GM19324 (cell line): ENCODE results near the gene RLIM.
A peak's percentile ranks its signal among the peaks of the same experiment; 100 is the strongest.
"Not testable (repeated sequence)": the region's sequence is repeated elsewhere in the genome, so short reads cannot be mapped to it uniquely, and the experiment has no call there.

Experiments
- ATAC-seq: cut with Tn5 transposase; IDR thresholded peaks from one replicate; pipeline ENCODE4 v1.9.1; 2021; ENCODE audit warnings: mild to moderate bottlenecking, moderate library complexity; ENCODE audit not compliant: unreplicated experiment, low FRiP score

The RLIM gene

GRCh38 chrX:74614093-74614909, at the start of gene RLIM:
Gene RLIM, minus strand, starts transcription at chrX:74614624. Its CDS starts 18,647 bp downstream, at chrX:74595977.
- peak; percentile 98 for ATAC-seq

GRCh38 chrX:74656079-74656745, 41.8 kb upstream of the RLIM start:
- ATAC-seq: no peak

GRCh38 chrX:74654953-74655352, 40.5 kb upstream of the RLIM start:
- not testable (repeated sequence) for ATAC-seq

- no peak for ATAC-seq
Measured at GRCh38 chrX:74636749-74637314, 22.4 kb upstream of the RLIM start.

GRCh38 chrX:74613370-74614092, 893 bp downstream of the RLIM start:
- ATAC-seq: no peak

GRCh38 chrX:74606799-74607198, 7.6 kb downstream of the RLIM start:
- no peak for ATAC-seq

GRCh38 chrX:74606342-74606741, 8.1 kb downstream of the RLIM start:
- no peak for ATAC-seq

- no peak for ATAC-seq
Measured at GRCh38 chrX:74603040-74603439, 11.4 kb downstream of the RLIM start.

- no peak for ATAC-seq
Measured at GRCh38 chrX:74602142-74602541, 12.3 kb downstream of the RLIM start.

- no peak for ATAC-seq
Measured at GRCh38 chrX:74593593-74593992, 20.8 kb downstream of the RLIM start.

GRCh38 chrX:74585766-74586165, 28.7 kb downstream of the RLIM start:
- no peak for ATAC-seq

GRCh38 chrX:74579597-74580198, 34.7 kb downstream of the RLIM start:
- no peak for ATAC-seq

GRCh38 chrX:74578137-74578536, 36.3 kb downstream of the RLIM start:
- ATAC-seq: no peak

- no peak for ATAC-seq
Measured at GRCh38 chrX:74557378-74557777, 57.0 kb downstream of the RLIM start.

- ATAC-seq: no peak
Measured at GRCh38 chrX:74551934-74552333, 62.5 kb downstream of the RLIM start.

GRCh38 chrX:74550295-74550802, 64.1 kb downstream of the RLIM start:
- peak; percentile 78 for ATAC-seq

GRCh38 chrX:74546984-74547383, 67.4 kb downstream of the RLIM start:
- ATAC-seq: no peak

GRCh38 chrX:74545880-74546523, 68.4 kb downstream of the RLIM start:
- ATAC-seq: no peak

- no peak for ATAC-seq
Measured at GRCh38 chrX:74540635-74541249, 73.7 kb downstream of the RLIM start.
